ENCODE results near the gene PRDM16. TPM values are rescaled to one million over a fixed set of nuclear protein-coding genes. Genes with fewer than 3 reads are reported as not detected.

Gene PRDM16
- total and polyA plus RNA-seq, 2 of the 13 experiments (the other 11 are each of a cell fraction or from before 2014, with no cell fraction given): 0.15 to 0.81 TPM

DNA sequence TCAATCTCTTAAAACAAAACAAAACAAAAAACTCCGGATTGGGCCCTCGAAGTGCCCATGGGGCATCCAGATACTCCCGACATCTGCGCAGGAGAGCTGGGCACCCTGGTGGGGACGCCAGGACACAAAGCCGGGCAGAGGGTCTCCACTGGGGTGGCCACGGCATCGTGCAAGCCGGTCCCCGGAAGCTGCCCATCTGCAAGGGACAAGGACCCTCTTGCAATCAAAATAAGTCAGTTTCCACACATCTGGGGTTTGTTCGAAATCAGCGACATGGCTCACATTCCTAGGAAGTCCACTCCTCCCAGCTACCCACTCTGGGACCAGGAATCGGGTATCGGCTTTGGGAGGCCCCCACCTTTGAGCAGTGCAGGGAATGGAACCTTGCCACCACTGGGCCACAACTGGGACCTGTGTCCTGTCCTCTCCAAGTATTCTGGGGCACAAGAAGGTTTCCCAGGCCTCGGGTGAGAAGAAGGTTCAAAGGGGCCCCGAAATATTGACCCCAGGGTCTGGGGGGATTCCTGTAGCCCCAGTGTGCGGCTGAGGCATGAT, 4.6 kb upstream of the PRDM16 start:
- in situ Hi-C loops (cut with HindIII; ENCODE audit: extremely low pct_ligation_motif_present, low pct_unique_long_range_greater_than_20kb): loop anchor here (25.0 kb wide), 1 partner anchor 223 kb away; no protein-coding TSS in a partner anchor
- no peaks in the 10 kb centered on the region for H3K9me3 ChIP-seq (ENCODE audit: low read length)
- no peak for DNase-seq (ENCODE audit: low spot score)
- ChIA-PET CTCF (ENCODE audit: low intra/inter-chr PET ratio, low total read pairs) (no interaction called here), POLR2A (no interaction called here)
- H3K36me3 ChIP-seq (replicated peaks in 1 of 2; ENCODE audit: control insufficient read depth in 1 of 2, insufficient read depth in 2 of 2, low read length in 2 of 2): no peaks in the 10 kb centered on the region
- TF ChIP-seq SRY (CRISPR knock-in tag; IDR thresholded peaks at IDR 0.05) (no peak), FOXJ3 (CRISPR knock-in tag; IDR thresholded peaks at IDR 0.05; ENCODE audit: borderline replicate concordance) (no peak), PLSCR1 (CRISPR knock-in tag; IDR thresholded peaks at IDR 0.05; ENCODE audit: borderline replicate concordance) (no peak)
- ATAC-seq: no peak
- 51% methylated on average over 4 of the region's 17 CpGs for WGBS (ENCODE audit: low lambda C conversion rate)
- H3K4me1 ChIP-seq (ENCODE audit: insufficient read depth, low read length): peaks cover 24% of the 10 kb centered on the region
- H3K4me3 ChIP-seq (replicated peaks in 1 of 3; ENCODE audit: insufficient read depth in 1 of 3, low read depth in 2 of 3, low read length in 3 of 3): peak overlapping the region in 1 of 3 experiments; percentile 41; a peak in 1 of 6 replicates
- BruUV-seq (replicated peaks): no TSS peak
- FAIRE-seq: no peak
- H3K27ac ChIP-seq (ENCODE audit: extremely low read length, insufficient read depth, low read length): no peak overlapping the region
- H2AFZ ChIP-seq (ENCODE audit: low read length): no peak overlapping the region
- H3K79me2 ChIP-seq (ENCODE audit: insufficient read depth, low read length): no peaks in the 10 kb centered on the region
- peaks cover 8 to 41% of the 10 kb centered on the region in 2 experiments; a peak in 4 of 5 replicates for H3K27me3 ChIP-seq (ENCODE audit: control insufficient read depth in 1 of 2, insufficient read depth in 2 of 2, low read length in 2 of 2)
- no peak overlapping the region for H3K4me2 ChIP-seq (ENCODE audit: low read depth, low read length)
- no peak overlapping the region for H3K9ac ChIP-seq (ENCODE audit: insufficient read depth, low read depth, low read length)
- intact Hi-C loops (cut with micrococcal nuclease; ENCODE audit: unreplicated experiment): loop anchor here (2.0 kb wide), 1 partner anchor 220 kb away; no protein-coding TSS in a partner anchor
- no peaks in the 10 kb centered on the region for H4K20me1 ChIP-seq (ENCODE audit: insufficient read depth, low read length)

GRCh38 chr1:3064901-3065300, 4.1 kb upstream of the PRDM16 start:
- Histone ChIP-seq H3K4me1 (ENCODE audit: insufficient read depth, low read length) (peaks cover 24% of the 10 kb centered on the region), H3K9ac (ENCODE audit: insufficient read depth, low read depth, low read length) (no peak overlapping the region), H3K27ac (ENCODE audit: extremely low read length, insufficient read depth, low read length) (no peak overlapping the region), H3K4me2 (ENCODE audit: low read depth, low read length) (no peak overlapping the region), H3K27me3 (ENCODE audit: control insufficient read depth in 1 of 2, insufficient read depth in 2 of 2, low read length in 2 of 2) (peaks cover 8 to 38% of the 10 kb centered on the region in 2 experiments; a peak in 4 of 5 replicates), H3K79me2 (ENCODE audit: insufficient read depth, low read length) (no peaks in the 10 kb centered on the region), H3K4me3 (replicated peaks in 1 of 3; ENCODE audit: insufficient read depth in 1 of 3, low read depth in 2 of 3, low read length in 3 of 3) (no peak overlapping the region), H3K9me3 (ENCODE audit: low read length) (no peaks in the 10 kb centered on the region), H2AFZ (ENCODE audit: low read length) (no peak overlapping the region), H4K20me1 (ENCODE audit: insufficient read depth, low read length) (no peaks in the 10 kb centered on the region), H3K36me3 (replicated peaks in 1 of 2; ENCODE audit: control insufficient read depth in 1 of 2, insufficient read depth in 2 of 2, low read length in 2 of 2) (no peaks in the 10 kb centered on the region)
- ATAC-seq: no peak
- WGBS (ENCODE audit: low lambda C conversion rate): 65% methylated on average over 9 of the region's 9 CpGs
- BruUV-seq (replicated peaks): no TSS peak
- in situ Hi-C loops (cut with HindIII; ENCODE audit: extremely low pct_ligation_motif_present, low pct_unique_long_range_greater_than_20kb) (loop anchor here (5.0 to 25.0 kb wide), 2 partner anchors 222 to 357 kb away; no protein-coding TSS in a partner anchor), intact Hi-C loops (cut with micrococcal nuclease; ENCODE audit: unreplicated experiment) (loop anchor here (2.0 to 5.0 kb wide), 2 partner anchors 220 to 347 kb away; no protein-coding TSS in a partner anchor)
- CTCF ChIA-PET (ENCODE audit: low intra/inter-chr PET ratio, low total read pairs): no interaction called here
- POLR2A ChIA-PET: no interaction called here
- no peak for DNase-seq (ENCODE audit: low spot score)
- no peak for FAIRE-seq
- TF ChIP-seq ZNF292 (CRISPR knock-in tag; IDR thresholded peaks at IDR 0.05; ENCODE audit: borderline replicate concordance, low read depth) (no peak), SCMH1 (CRISPR knock-in tag; IDR thresholded peaks at IDR 0.05; ENCODE audit: borderline replicate concordance) (no peak), ZNF747 (CRISPR knock-in tag; IDR thresholded peaks at IDR 0.05; ENCODE audit: borderline replicate concordance) (no peak), DRAP1 (CRISPR knock-in tag; IDR thresholded peaks at IDR 0.05) (no peak), ZNF138 (CRISPR knock-in tag; IDR thresholded peaks at IDR 0.05; ENCODE audit: low read depth) (no peak), TBL1XR1 (IDR thresholded peaks at IDR 0.05; ENCODE audit: borderline replicate concordance, low read length, partially characterized antibody) (no peak), ZNF629 (CRISPR knock-in tag; conservative IDR thresholded peaks at IDR 0.05) (no peak)
- TF ChIP-seq, protein P1, sequence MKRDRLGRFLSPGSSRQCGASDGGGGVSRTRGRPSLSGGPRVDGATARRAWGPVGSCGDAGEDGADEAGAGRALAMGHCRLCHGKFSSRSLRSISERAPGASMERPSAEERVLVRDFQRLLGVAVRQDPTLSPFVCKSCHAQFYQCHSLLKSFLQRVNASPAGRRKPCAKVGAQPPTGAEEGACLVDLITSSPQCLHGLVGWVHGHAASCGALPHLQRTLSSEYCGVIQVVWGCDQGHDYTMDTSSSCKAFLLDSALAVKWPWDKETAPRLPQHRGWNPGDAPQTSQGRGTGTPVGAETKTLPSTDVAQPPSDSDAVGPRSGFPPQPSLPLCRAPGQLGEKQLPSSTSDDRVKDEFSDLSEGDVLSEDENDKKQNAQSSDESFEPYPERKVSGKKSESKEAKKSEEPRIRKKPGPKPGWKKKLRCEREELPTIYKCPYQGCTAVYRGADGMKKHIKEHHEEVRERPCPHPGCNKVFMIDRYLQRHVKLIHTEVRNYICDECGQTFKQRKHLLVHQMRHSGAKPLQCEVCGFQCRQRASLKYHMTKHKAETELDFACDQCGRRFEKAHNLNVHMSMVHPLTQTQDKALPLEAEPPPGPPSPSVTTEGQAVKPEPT (CRISPR knock-in tag; IDR thresholded peaks at IDR 0.05; ENCODE audit: low read depth): no peak
